NB4 (cell line): ENCODE results near the gene SMC1B.
A peak's percentile ranks its signal among the peaks of the same experiment; 100 is the strongest.

Source experiments
- DNase-seq: peaks from one replicate; pipeline ENCODE4 v3.0.0; 2010; ENCODE audit warnings: low read depth
- H3K4me3 ChIP-seq: one replicate; pipeline ENCODE4 v1.5.1; 2011; ENCODE audit warnings: mild to moderate bottlenecking, low read depth, low read length, moderate library complexity
- CTCF ChIP-seq: IDR thresholded peaks from one replicate; pipeline ENCODE4 v1.5.1; 2012; ENCODE audit warnings: low read depth, low read length
- MAX ChIP-seq: IDR thresholded peaks from 2 replicates; pipeline ENCODE4 v1.6.1; 2011; ENCODE audit warnings: low read depth, low read length
- MYC ChIP-seq: IDR thresholded peaks from 2 replicates; pipeline ENCODE4 v1.6.1; 2011; ENCODE audit warnings: low read depth, low read length
- POLR2A ChIP-seq: IDR thresholded peaks from 2 replicates; pipeline ENCODE4 v1.6.1; 2011; ENCODE audit warnings: mild to moderate bottlenecking; ENCODE audit not compliant: insufficient read length; ENCODE audit errors: extremely low read depth

The SMC1B gene

GRCh38 chr22:45413368-45414211 lies at the start of gene SMC1B, which contains the start of gene RIBC2:
TSS of gene SMC1B (minus strand) at chr22:45413599. CDS start at chr22:45413567, 32 bp downstream.
TSS of gene RIBC2 (plus strand) at chr22:45413693. CDS start at chr22:45413887, 194 bp downstream.
- peak within 1 kb of the TSS; percentile 57 for H3K4me3 ChIP-seq
- peak; percentile 92 for DNase-seq
- TF ChIP-seq POLR2A (no peak), MAX (peak; percentile 28; the same call in 1 of the 2 replicates), CTCF (no peak), MYC (peak; percentile 17; the same call in 1 of the 2 replicates)

GRCh38 chr22:45462034-45462655 lies 48.7 kb upstream of the SMC1B start:
- TF ChIP-seq CTCF (peak; percentile 52), MYC (no peak)
- H3K4me3 ChIP-seq = no peak overlapping the region
- DNase-seq = peak; percentile 38

GRCh38 chr22:45460288-45461109 lies 47.1 kb upstream of the SMC1B start:
- no peak for DNase-seq
- no peak overlapping the region for H3K4me3 ChIP-seq
- TF ChIP-seq CTCF = no peak
- no peak for TF ChIP-seq MYC
- no peak for TF ChIP-seq POLR2A
- no peak for TF ChIP-seq MAX

GRCh38 chr22:45459235-45459634 lies 45.8 kb upstream of the SMC1B start:
- no peak overlapping the region for H3K4me3 ChIP-seq
- DNase-seq = no peak
- TF ChIP-seq MAX (no peak), MYC (no peak), POLR2A (no peak), CTCF (no peak)

GRCh38 chr22:45458532-45458931 lies 45.1 kb upstream of the SMC1B start:
- no peak for DNase-seq
- H3K4me3 ChIP-seq = no peak overlapping the region
- TF ChIP-seq MAX (no peak), POLR2A (no peak), CTCF (no peak), MYC (no peak)
